ENCODE results near the gene TMEM163. TPM values are rescaled to one million over a fixed set of nuclear protein-coding genes. Genes with fewer than 3 reads are reported as not detected.

TMEM163 gene
- total RNA-seq, 3 donors from 2014 or later, result 0.13 to 0.20 (median 0.14) TPM

DNA sequence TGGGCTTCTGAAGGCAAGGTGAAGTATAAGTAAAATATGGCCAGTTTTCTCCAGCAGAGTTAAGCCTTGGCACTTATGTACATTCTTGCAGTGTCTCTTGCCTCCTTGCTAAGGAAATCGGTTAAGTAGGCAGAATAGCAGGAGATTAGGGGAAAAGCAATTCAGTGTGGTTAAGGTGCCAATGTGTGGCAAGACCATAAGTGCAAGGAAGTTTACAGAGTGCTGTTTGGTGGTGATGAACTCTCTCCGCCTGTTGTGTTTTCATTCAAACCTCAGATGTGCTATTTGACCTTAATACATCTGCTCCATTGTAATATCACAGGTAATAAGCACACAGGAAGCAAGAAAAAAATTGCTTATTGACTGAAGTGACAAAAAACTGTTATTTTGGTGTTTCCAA, 308.8 kb downstream of the TMEM163 start:
- ATAC-seq (no peak), DNase-seq (no peak)
- Mint-ChIP-seq H3K4me3 (no peak overlapping the region), H3K36me3 (ENCODE audit: insufficient read depth) (peaks cover 12% of the 10 kb centered on the region), H3K4me1 (ENCODE audit: low read depth) (peaks cover 55% of the 10 kb centered on the region), H3K9me3 (no peaks in the 10 kb centered on the region), H3K27me3 (ENCODE audit: low read depth) (no peaks in the 10 kb centered on the region)

DNA sequence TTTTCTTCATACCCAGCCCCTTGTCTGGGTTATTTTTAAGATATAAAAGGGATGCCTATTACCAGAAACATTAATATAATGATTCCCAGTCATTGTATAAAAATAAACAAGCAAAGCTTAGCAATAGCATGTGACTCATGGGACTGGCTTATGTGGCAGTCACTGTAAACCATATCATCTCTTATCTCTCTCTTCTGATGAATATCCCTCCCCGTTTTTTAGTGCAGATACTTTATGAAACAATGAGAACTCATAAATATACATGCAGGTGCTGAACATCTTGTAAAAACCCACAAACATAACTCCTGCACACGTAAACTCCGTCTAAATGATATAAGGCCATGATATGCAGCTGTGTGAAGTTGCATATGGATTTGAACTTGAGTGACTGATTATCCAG, 310.0 kb downstream of the TMEM163 start:
- H3K4me3 Mint-ChIP-seq, result no peak overlapping the region
- no peaks in the 10 kb centered on the region for H3K27me3 Mint-ChIP-seq (ENCODE audit: low read depth)
- no peaks in the 10 kb centered on the region for H3K9me3 Mint-ChIP-seq
- peaks cover 55% of the 10 kb centered on the region for H3K4me1 Mint-ChIP-seq (ENCODE audit: low read depth)
- DNase-seq, result no peak
- peaks cover 16% of the 10 kb centered on the region for H3K36me3 Mint-ChIP-seq (ENCODE audit: insufficient read depth)
- ATAC-seq, result peak in 1 of 2 donors; percentile 33

GRCh38 chr2:134408386-134408785, 310.4 kb downstream of the TMEM163 start:
- DNase-seq, result no peak
- Mint-ChIP-seq H3K4me1 (ENCODE audit: low read depth) (peaks cover 55% of the 10 kb centered on the region), H3K36me3 (ENCODE audit: insufficient read depth) (peaks cover 17% of the 10 kb centered on the region), H3K9me3 (no peaks in the 10 kb centered on the region), H3K4me3 (no peak overlapping the region), H3K27me3 (ENCODE audit: low read depth) (no peaks in the 10 kb centered on the region)
- ATAC-seq, result no peak

DNA sequence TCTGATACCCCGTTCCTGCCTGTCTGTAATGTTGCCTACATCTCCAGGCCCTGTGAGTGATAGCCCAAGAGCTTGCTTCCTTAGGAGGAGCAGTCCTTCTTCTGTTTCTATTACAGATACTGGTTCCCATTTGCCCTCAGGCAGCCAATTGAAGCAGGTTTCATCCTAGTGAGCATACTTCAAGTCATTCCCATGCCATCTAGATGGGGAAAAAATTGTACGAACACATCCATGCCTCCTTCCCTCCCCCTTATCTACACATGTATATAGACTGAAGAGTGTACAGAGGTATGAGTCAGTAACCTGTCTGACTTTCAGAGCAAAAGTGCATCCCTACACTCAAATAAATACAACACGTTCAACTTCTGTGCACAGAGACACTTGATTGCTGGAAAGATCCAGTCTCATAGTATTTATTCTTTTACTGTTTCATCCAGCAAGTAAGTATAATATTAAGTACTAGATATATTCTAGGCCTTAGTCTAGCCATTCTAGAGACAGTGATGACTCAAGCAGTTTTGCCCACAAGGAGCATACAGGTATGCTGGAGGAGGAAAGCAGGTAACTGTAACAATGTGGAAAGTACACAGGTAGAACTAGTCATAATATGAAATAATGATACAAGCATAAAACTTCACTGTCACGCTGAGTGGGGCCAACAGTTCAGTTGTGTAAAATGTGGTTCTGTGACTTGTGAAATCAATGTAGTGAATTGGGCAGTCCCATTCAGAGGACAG, 311.5 kb downstream of the TMEM163 start:
- DNase-seq, result no peak
- no peak for ATAC-seq
- H3K27me3 Mint-ChIP-seq (ENCODE audit: low read depth), result no peaks in the 10 kb centered on the region
- no peaks in the 10 kb centered on the region for H3K9me3 Mint-ChIP-seq
- H3K4me3 Mint-ChIP-seq, result no peak overlapping the region
- H3K4me1 Mint-ChIP-seq (ENCODE audit: low read depth), result peaks cover 55% of the 10 kb centered on the region
- peaks cover 20% of the 10 kb centered on the region for H3K36me3 Mint-ChIP-seq (ENCODE audit: insufficient read depth)

DNA sequence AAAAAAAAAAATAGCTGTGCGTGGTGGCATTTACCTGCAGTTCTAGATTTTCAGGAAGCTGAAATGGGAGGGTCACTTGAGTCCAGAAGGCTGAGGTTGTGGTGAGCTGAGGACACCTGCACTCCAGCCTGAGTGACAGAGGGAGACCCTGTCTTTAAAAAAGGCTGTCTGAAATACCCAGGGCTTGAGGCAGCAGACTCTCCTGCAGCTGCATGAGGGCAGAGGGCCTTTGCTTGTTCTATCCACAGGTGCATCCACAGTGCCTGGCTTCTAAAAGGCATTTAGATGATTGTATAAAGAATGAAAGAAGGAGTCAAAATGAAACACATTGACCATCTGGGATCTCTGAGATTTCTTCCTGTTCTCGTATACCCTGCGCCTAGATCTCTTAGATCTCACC, 312.1 kb downstream of the TMEM163 start:
- H3K36me3 Mint-ChIP-seq (ENCODE audit: insufficient read depth), result peaks cover 20% of the 10 kb centered on the region
- H3K4me3 Mint-ChIP-seq, result no peak overlapping the region
- no peaks in the 10 kb centered on the region for H3K9me3 Mint-ChIP-seq

GRCh38 chr2:134406311-134406710, 312.5 kb downstream of the TMEM163 start:
- Mint-ChIP-seq H3K27me3 (ENCODE audit: low read depth) (no peaks in the 10 kb centered on the region), H3K9me3 (no peaks in the 10 kb centered on the region), H3K36me3 (ENCODE audit: insufficient read depth) (peaks cover 20% of the 10 kb centered on the region), H3K4me1 (ENCODE audit: low read depth) (peaks cover 47% of the 10 kb centered on the region), H3K4me3 (no peak overlapping the region)
- peak in 1 of 2 donors; percentile 26 for ATAC-seq
- peak; percentile 8 for DNase-seq

More for the DNA sequence above, 312.1 kb downstream of the TMEM163 start:
- no peak for ATAC-seq
- Mint-ChIP-seq H3K4me1 (ENCODE audit: low read depth) (peaks cover 50% of the 10 kb centered on the region), H3K27me3 (ENCODE audit: low read depth) (no peaks in the 10 kb centered on the region)
- no peak for DNase-seq

Other genes starting within 250 kb of the TMEM163 start
- gene ACMSD, start 119.6 kb upstream of the TMEM163 start, total RNA-seq, result not detected
- gene CCNT2, start 199.8 kb upstream of the TMEM163 start, total RNA-seq, result 10 to 100 TPM; 24.2 to 30.9 (median 26.5) TPM

Data from activated T-cell treated with anti-CD3 and anti-CD28 coated beads, Interleukin-2, amount 50 U/mL, for 4 hours (primary cell).